Mucosa of rectum (tissue), 2 donors: Measurements from ENCODE around the gene JMJD1C.

Experiments used
- H3K27ac ChIP-seq, 2 donors: one replicate each; pipeline ENCODE4 v1.7.0; 2013; ENCODE audit warnings: inconsistent platforms in 2 of 2, low read depth in 2 of 2, low read length in 2 of 2
- H3K27me3 ChIP-seq, 2 donors: one replicate each; pipeline ENCODE4 v1.7.0; 2013; ENCODE audit warnings: low read length in 2 of 2; ENCODE audit not compliant: control insufficient read depth in 2 of 2, insufficient read depth in 2 of 2
- H3K36me3 ChIP-seq, 2 donors: one replicate each; pipeline ENCODE4 v1.7.0; 2013; ENCODE audit warnings: low read length in 2 of 2; ENCODE audit not compliant: control insufficient read depth in 2 of 2, insufficient read depth in 2 of 2
- H3K4me1 ChIP-seq, 2 donors: one replicate each; pipeline ENCODE4 v1.7.0; 2013; ENCODE audit warnings: low read length in 2 of 2, mild to moderate bottlenecking in 1 of 2; ENCODE audit not compliant: control insufficient read depth in 2 of 2, insufficient read depth in 2 of 2
- H3K4me3 ChIP-seq, 2 donors: one replicate each; pipeline ENCODE4 v1.7.0; 2013; ENCODE audit warnings: low read length in 2 of 2
- H3K9ac ChIP-seq, 2 donors: one replicate each; pipeline ENCODE4 v1.7.0; 2013; ENCODE audit warnings: low read length in 2 of 2, low read depth in 1 of 2, mild to moderate bottlenecking in 1 of 2
- H3K9me3 ChIP-seq, 2 donors: one replicate each; pipeline ENCODE4 v1.7.0; 2013; ENCODE audit warnings: low read length in 2 of 2; ENCODE audit not compliant: control insufficient read depth in 2 of 2
- donor health status: healthy.
- donor health status: Normal muscosa, but diverticular disease.

JMJD1C gene

GRCh38 chr10:63257778-63258177 lies 208.0 kb downstream of the JMJD1C start:
- Histone ChIP-seq H3K4me1 (peaks cover 18 to 28% of the 10 kb centered on the region in 2 donors), H3K27me3 (no peaks in the 10 kb centered on the region), H3K36me3 (no peaks in the 10 kb centered on the region), H3K27ac (no peak overlapping the region), H3K4me3 (no peak overlapping the region), H3K9ac (no peak overlapping the region), H3K9me3 (no peaks in the 10 kb centered on the region)

GRCh38 chr10:63256009-63256773 lies 209.6 kb downstream of the JMJD1C start:
- Histone ChIP-seq H3K36me3 (no peaks in the 10 kb centered on the region), H3K27me3 (no peaks in the 10 kb centered on the region), H3K9ac (no peak overlapping the region), H3K4me3 (no peak overlapping the region), H3K27ac (peak overlapping the region; percentile 6 to 13), H3K9me3 (no peaks in the 10 kb centered on the region), H3K4me1 (peaks cover 18 to 26% of the 10 kb centered on the region in 2 donors)

DNA sequence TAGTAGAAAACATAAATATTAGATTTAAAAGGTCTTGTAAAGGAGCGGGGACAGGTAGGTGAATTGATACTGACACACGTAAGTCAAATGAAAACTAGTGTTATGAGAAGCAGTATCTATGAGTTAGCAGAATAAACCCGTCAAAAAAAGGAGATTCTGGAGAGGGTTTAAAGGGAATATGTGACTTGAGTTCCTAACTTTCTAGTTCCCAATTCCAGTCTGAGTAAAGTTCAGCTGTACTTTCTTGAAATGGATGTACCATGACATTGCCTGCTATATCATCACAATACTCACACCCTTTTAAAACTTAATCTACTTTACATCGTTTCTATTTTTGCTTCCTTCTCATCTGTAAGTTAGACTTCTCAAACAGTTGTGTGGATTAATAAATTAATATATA lies 210.5 kb downstream of the JMJD1C start:
- Histone ChIP-seq H3K9ac (no peak overlapping the region), H3K9me3 (no peaks in the 10 kb centered on the region), H3K4me1 (peaks cover 18 to 25% of the 10 kb centered on the region in 2 donors), H3K27ac (no peak overlapping the region), H3K4me3 (no peak overlapping the region), H3K27me3 (no peaks in the 10 kb centered on the region), H3K36me3 (no peaks in the 10 kb centered on the region)

DNA sequence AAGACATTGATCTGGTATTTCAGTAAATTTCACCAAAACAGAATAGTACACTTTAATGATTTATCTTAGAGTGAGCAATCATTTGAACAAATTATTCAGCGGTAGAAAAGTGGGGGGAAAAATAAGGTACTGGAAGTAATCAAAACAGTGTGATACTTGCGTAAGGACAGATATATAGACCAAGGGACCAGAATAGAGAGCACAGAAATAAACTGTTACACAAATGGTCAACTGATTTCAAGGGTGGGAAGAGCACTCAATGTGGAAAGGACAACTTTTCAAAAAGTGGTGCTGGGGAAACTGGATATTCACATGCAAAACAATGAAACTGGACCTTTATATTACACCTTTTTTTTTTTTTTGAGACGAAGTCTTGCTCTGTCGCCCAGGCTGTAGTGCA lies 212.7 kb downstream of the JMJD1C start:
- Histone ChIP-seq H3K4me1 (peaks cover 5 to 7% of the 10 kb centered on the region in 2 donors), H3K9me3 (no peaks in the 10 kb centered on the region), H3K9ac (no peak overlapping the region), H3K36me3 (peaks cover 0 to 4% of the 10 kb centered on the region in 2 donors), H3K27ac (no peak overlapping the region), H3K27me3 (no peaks in the 10 kb centered on the region), H3K4me3 (no peak overlapping the region)

GRCh38 chr10:63252095-63252762 lies 213.5 kb downstream of the JMJD1C start:
- H3K36me3 ChIP-seq, result peaks cover 0 to 4% of the 10 kb centered on the region in 2 donors
- H3K4me3 ChIP-seq, result no peak overlapping the region
- H3K4me1 ChIP-seq, result peaks cover 4 to 5% of the 10 kb centered on the region in 2 donors
- H3K9ac ChIP-seq, result no peak overlapping the region
- H3K27me3 ChIP-seq, result no peaks in the 10 kb centered on the region
- H3K27ac ChIP-seq, result no peak overlapping the region
- H3K9me3 ChIP-seq, result no peaks in the 10 kb centered on the region

GRCh38 chr10:63250032-63250431 lies 215.7 kb downstream of the JMJD1C start:
- H3K9ac ChIP-seq, result no peak overlapping the region
- no peak overlapping the region for H3K4me3 ChIP-seq
- peaks cover 0 to 4% of the 10 kb centered on the region in 2 donors for H3K36me3 ChIP-seq
- H3K9me3 ChIP-seq, result no peaks in the 10 kb centered on the region
- no peak overlapping the region for H3K27ac ChIP-seq
- no peaks in the 10 kb centered on the region for H3K27me3 ChIP-seq
- H3K4me1 ChIP-seq, result peaks cover 0 to 3% of the 10 kb centered on the region in 2 donors

DNA sequence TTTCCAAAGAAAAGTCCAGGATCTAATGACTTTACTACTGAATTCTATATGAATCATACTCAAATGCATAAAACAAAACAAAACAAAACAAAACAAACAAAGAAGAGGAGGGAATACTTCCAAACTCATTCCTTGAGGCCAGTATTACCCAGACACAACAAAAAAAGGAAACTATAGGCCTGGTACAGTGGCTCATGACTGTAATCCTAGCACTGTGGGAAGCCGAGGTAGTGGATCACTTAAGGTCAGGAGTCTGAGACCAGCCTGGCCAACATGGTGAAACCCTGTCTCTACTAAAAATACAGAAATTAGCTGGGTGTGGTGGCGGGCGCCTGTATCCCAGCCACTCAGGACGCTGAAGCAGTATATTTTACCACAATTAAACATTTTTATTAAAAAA lies 218.0 kb downstream of the JMJD1C start:
- peaks cover 0 to 4% of the 10 kb centered on the region in 2 donors for H3K4me1 ChIP-seq
- no peaks in the 10 kb centered on the region for H3K27me3 ChIP-seq
- H3K36me3 ChIP-seq, result peaks cover 0 to 4% of the 10 kb centered on the region in 2 donors
- no peak overlapping the region for H3K27ac ChIP-seq
- H3K9ac ChIP-seq, result no peak overlapping the region
- no peak overlapping the region for H3K4me3 ChIP-seq
- H3K9me3 ChIP-seq, result no peaks in the 10 kb centered on the region

- Histone ChIP-seq H3K27me3 (no peaks in the 10 kb centered on the region), H3K4me1 (peaks cover 5 to 6% of the 10 kb centered on the region in 2 donors), H3K36me3 (peaks cover 0 to 4% of the 10 kb centered on the region in 2 donors), H3K4me3 (no peak overlapping the region), H3K27ac (no peak overlapping the region), H3K9me3 (no peaks in the 10 kb centered on the region), H3K9ac (no peak overlapping the region)
Observed at GRCh38 chr10:63246356-63246755, 219.4 kb downstream of the JMJD1C start.

GRCh38 chr10:63241841-63242281 lies 223.9 kb downstream of the JMJD1C start:
- H3K9ac ChIP-seq, result no peak overlapping the region
- no peak overlapping the region for H3K4me3 ChIP-seq
- no peaks in the 10 kb centered on the region for H3K9me3 ChIP-seq
- H3K36me3 ChIP-seq, result no peaks in the 10 kb centered on the region
- no peaks in the 10 kb centered on the region for H3K27me3 ChIP-seq
- no peak overlapping the region for H3K27ac ChIP-seq
- peaks cover 14 to 18% of the 10 kb centered on the region in 2 donors for H3K4me1 ChIP-seq

- Histone ChIP-seq H3K4me1 (peaks cover 18 to 26% of the 10 kb centered on the region in 2 donors), H3K27me3 (no peaks in the 10 kb centered on the region), H3K4me3 (no peak overlapping the region), H3K27ac (no peak overlapping the region), H3K9me3 (no peaks in the 10 kb centered on the region), H3K9ac (no peak overlapping the region), H3K36me3 (no peaks in the 10 kb centered on the region)
Observed at GRCh38 chr10:63240807-63241206, 225.0 kb downstream of the JMJD1C start.
